Transverse colon (tissue), 4 donors: ENCODE data around the gene CEP63. TPM values are rescaled to one million over a fixed set of nuclear protein-coding genes. Genes with fewer than 3 reads are reported as not detected.
"Not testable (repeated sequence)": the region's sequence is repeated elsewhere in the genome, so short reads cannot be mapped to it uniquely, and the experiment has no call there.

Source experiments
- DNase-seq: peaks from one replicate; pipeline ENCODE4 v3.0.0-alpha.2; 2019
- H3K27ac ChIP-seq, 4 donors: fragments of 200-600 bp; sonication (generic); 2 replicates each; pipeline ENCODE4 v1.5.1; 2016 to 2018; ENCODE audit warnings: inconsistent platforms in 4 of 4
- H3K27me3 ChIP-seq: fragments of 200-600 bp; sonication (generic); 2 replicates; pipeline ENCODE4 v1.5.1; 2017; ENCODE audit warnings: inconsistent platforms
- H3K36me3 ChIP-seq, 4 donors: fragments of 200-600 bp; sonication (generic); 2 replicates each; pipeline ENCODE4 v1.5.1; 2017 to 2019; ENCODE audit warnings: inconsistent platforms in 4 of 4
- H3K4me1 ChIP-seq, 4 donors: fragments of 200-600 bp; sonication (generic); 2 replicates each; pipeline ENCODE4 v1.5.1; 2017 to 2020; ENCODE audit warnings: inconsistent platforms in 4 of 4
- H3K4me3 ChIP-seq, 4 donors: fragments of 200-600 bp; sonication (generic); 1 replicate in 1 of 4; 2 replicates in 3 of 4; pipeline versions ENCODE4 v1.5.1 to v1.6.1; 2017 to 2019; ENCODE audit warnings: inconsistent platforms in 4 of 4
- H3K9me3 ChIP-seq, 2 donors: fragments of 200-600 bp; sonication (generic); 2 replicates each; pipeline ENCODE4 v1.5.1; 2017 to 2019; ENCODE audit warnings: inconsistent platforms in 2 of 2
- EP300 ChIP-seq: sonication (generic); formaldehyde crosslinking; IDR thresholded peaks from one replicate; pipeline ENCODE4 v1.6.1; 2017; ENCODE audit warnings: antibody characterized with exemption, low read depth
- POLR2A ChIP-seq: fragments of 450-650 bp; IDR thresholded peaks from one replicate; pipeline ENCODE4 v1.6.1; 2016; ENCODE audit warnings: antibody characterized with exemption, mild to moderate bottlenecking, moderate library complexity
- POLR2AphosphoS5 ChIP-seq, 3 donors: sonication (generic); formaldehyde crosslinking; IDR thresholded peaks; one replicate each; pipeline ENCODE4 v1.6.1; 2016; ENCODE audit warnings: antibody characterized with exemption in 3 of 3
- WGBS, 2 donors: methylation state at CpG; one replicate each; pipeline ENCODE4 v1.1.5; 2018; ENCODE audit warnings: low coverage in 1 of 2; 5-methylcytosine and 5-hydroxymethylcytosine counted together
- in situ Hi-C, 4 donors: fragments of 200-750 bp; cut with MboI; loops; one replicate each; pipeline versions ENCODE4 v1.15.0 to v1.15.1; 2017; ENCODE audit warnings: low sequenced_read_pairs in 3 of 4, low pct_ligation_motif_present in 1 of 4, low pct_unique_long_range_greater_than_20kb in 1 of 4
- intact Hi-C: fragments of 100-400 bp; cut with DNase I; formaldehyde crosslinking; loops from one replicate; pipeline ENCODE4 v1.15.1; 2023; ENCODE audit warnings: low total_unique reads
- total RNA-seq, 4 donors: library from RNA; depleted of rRNA; stranded (reverse); fragments of >200 nt; gene quantifications; one replicate each; pipeline ENCODE4 v1.1.0, GENCODE V29; 2016
- TF ChIP-seq, protein P1 (sequence below), 5 experiments: fragments of 200-600 bp in 3 of 5; fragments of 450-650 bp in 2 of 5; sonication (generic) in 3 of 5; IDR thresholded peaks; 1 replicate in 2 of 5; 2 replicates in 3 of 5; pipeline ENCODE4 v1.5.1; 2016 to 2017; ENCODE audit warnings: antibody characterized with exemption in 5 of 5, inconsistent platforms in 3 of 5, mild to moderate bottlenecking in 2 of 5, moderate library complexity in 1 of 5

Gene CEP63
- total RNA-seq, 4 donors from 2014 or later = 12.1 to 29.2 (median 16.9) TPM

DNA sequence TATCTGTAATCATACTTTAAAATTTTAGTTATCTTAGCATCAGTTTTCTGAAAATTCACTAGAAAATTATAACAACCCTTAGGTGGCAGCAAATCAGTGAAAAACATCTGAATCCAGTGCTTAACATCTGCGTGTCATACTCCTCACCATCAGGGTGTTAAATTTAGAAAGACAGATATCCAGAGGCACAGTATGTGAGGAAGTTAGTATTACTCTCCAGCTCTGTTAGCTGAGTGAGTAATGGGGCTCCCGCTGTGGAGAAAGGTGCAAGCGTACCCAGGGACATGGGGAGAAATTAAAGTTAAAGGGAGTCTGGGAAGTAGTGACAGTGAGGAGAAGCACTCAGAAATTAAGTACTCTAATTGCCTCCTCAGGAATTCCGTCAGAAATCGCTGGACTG, 50.9 kb downstream of the CEP63 start:
- intact Hi-C loops = no loop called here
- no peak overlapping the region for H3K27ac ChIP-seq
- H3K9me3 ChIP-seq = no peaks in the 10 kb centered on the region
- in situ Hi-C loops = no loop called here
- WGBS, 2 donors = 87 to 96% methylated on average over 3 to 5 of the region's 5 CpGs
- TF ChIP-seq POLR2AphosphoS5 (IDR thresholded peaks at IDR 0.05) = no peak
- TF ChIP-seq POLR2A = no peak
- TF ChIP-seq, protein P1, sequence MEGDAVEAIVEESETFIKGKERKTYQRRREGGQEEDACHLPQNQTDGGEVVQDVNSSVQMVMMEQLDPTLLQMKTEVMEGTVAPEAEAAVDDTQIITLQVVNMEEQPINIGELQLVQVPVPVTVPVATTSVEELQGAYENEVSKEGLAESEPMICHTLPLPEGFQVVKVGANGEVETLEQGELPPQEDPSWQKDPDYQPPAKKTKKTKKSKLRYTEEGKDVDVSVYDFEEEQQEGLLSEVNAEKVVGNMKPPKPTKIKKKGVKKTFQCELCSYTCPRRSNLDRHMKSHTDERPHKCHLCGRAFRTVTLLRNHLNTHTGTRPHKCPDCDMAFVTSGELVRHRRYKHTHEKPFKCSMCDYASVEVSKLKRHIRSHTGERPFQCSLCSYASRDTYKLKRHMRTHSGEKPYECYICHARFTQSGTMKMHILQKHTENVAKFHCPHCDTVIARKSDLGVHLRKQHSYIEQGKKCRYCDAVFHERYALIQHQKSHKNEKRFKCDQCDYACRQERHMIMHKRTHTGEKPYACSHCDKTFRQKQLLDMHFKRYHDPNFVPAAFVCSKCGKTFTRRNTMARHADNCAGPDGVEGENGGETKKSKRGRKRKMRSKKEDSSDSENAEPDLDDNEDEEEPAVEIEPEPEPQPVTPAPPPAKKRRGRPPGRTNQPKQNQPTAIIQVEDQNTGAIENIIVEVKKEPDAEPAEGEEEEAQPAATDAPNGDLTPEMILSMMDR (IDR thresholded peaks at IDR 0.05) = no peak
- TF ChIP-seq EP300 = no peak
- no peaks in the 10 kb centered on the region for H3K4me1 ChIP-seq
- H3K27me3 ChIP-seq = no peaks in the 10 kb centered on the region
- DNase-seq = no peak
- H3K36me3 ChIP-seq = peaks cover 0 to 20% (median 8%) of the 10 kb centered on the region in 4 donors
- no peak overlapping the region for H3K4me3 ChIP-seq

GRCh38 chr3:134542287-134542958, 56.6 kb downstream of the CEP63 start:
- Histone ChIP-seq H3K4me3 (no peak overlapping the region), H3K36me3 (peaks cover 0 to 25% (median 10%) of the 10 kb centered on the region in 4 donors), H3K4me1 (no peaks in the 10 kb centered on the region), H3K27me3 (no peaks in the 10 kb centered on the region), H3K27ac (no peak overlapping the region), H3K9me3 (no peaks in the 10 kb centered on the region)
- TF ChIP-seq EP300 = no peak
- TF ChIP-seq, protein P1 (IDR thresholded peaks at IDR 0.05) = no peak
- WGBS, 2 donors = 56 to 96% methylated on average over 3 of the region's 3 CpGs
- intact Hi-C loops (no loop called here), in situ Hi-C loops (no loop called here)
- no peak for DNase-seq

DNA sequence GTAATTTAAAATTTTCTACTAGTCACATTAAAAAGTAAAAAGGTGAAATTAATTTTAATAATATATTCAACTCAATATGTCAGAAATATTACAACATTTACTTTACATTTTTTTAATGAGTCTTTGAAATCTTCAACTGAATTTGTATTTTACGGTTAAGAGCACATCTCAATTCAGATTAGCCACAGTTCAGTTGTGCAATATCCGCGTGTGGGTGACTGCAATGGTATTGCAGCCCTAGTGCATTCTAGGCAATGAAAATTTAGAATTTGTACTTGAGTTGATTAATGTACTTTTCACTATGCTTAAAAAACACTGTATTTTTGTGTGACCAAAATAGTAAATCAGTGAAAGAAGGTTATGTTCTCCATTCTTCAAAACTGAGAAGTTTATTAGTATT, 57.3 kb downstream of the CEP63 start:
- Histone ChIP-seq H3K4me1 (no peaks in the 10 kb centered on the region), H3K36me3 (peaks cover 0 to 26% (median 9%) of the 10 kb centered on the region in 4 donors), H3K27me3 (no peaks in the 10 kb centered on the region), H3K9me3 (no peaks in the 10 kb centered on the region), H3K4me3 (no peak overlapping the region), H3K27ac (no peak overlapping the region)
- TF ChIP-seq EP300 = no peak
- TF ChIP-seq POLR2AphosphoS5 (IDR thresholded peaks at IDR 0.05) = no peak
- TF ChIP-seq POLR2A = no peak
- TF ChIP-seq, protein P1 (IDR thresholded peaks at IDR 0.05) = no peak
- DNase-seq = no peak
- in situ Hi-C loops = no loop called here
- intact Hi-C loops = no loop called here
- WGBS, 2 donors = 82 to 85% methylated on average over 3 of the region's 3 CpGs

- in situ Hi-C loops (no loop called here), intact Hi-C loops (no loop called here)
- Histone ChIP-seq H3K4me3 (no peak overlapping the region), H3K36me3 (peaks cover 0 to 37% (median 14%) of the 10 kb centered on the region in 4 donors), H3K9me3 (no peaks in the 10 kb centered on the region), H3K4me1 (no peaks in the 10 kb centered on the region), H3K27me3 (no peaks in the 10 kb centered on the region), H3K27ac (no peak overlapping the region)
- no peak for TF ChIP-seq EP300
- no peak for TF ChIP-seq POLR2AphosphoS5 (IDR thresholded peaks at IDR 0.05)
- TF ChIP-seq, protein P1 (IDR thresholded peaks at IDR 0.05) = no peak
- TF ChIP-seq POLR2A = no peak
- DNase-seq = no peak
- 74 to 77% methylated on average over 2 of the region's 2 CpGs for WGBS, 2 donors
These were observed 58.5 kb downstream of the CEP63 start for GRCh38 chr3:134544316-134544715.

- H3K4me3 ChIP-seq, H3K9me3 ChIP-seq, DNase-seq, H3K27ac ChIP-seq, in situ Hi-C loops, H3K27me3 ChIP-seq, H3K4me1 ChIP-seq, intact Hi-C loops: not testable (repeated sequence)
- peaks cover 0 to 40% (median 15%) of the 10 kb centered on the region in 4 donors for H3K36me3 ChIP-seq
- WGBS, 2 donors = 86 to 95% methylated on average over 11 to 12 of the region's 12 CpGs
These were observed 58.9 kb downstream of the CEP63 start for GRCh38 chr3:134544783-134545182.
